Hematopoietic multipotent progenitor cell treated with erythropoietin and hydrocortisone succinate and interleukin-3 and kit ligand, for 17 days (in vitro differentiated cells): ENCODE measurements around the gene ARHGAP31.
"Not testable (repeated sequence)": the region's sequence is repeated elsewhere in the genome, so short reads cannot be mapped to it uniquely, and the experiment has no call there.

Experiments used
- DNase-seq: peaks from one replicate; pipeline ENCODE4 v3.0.0-alpha.2; 2015; ENCODE audit warnings: low spot score

ARHGAP31 gene

DNA sequence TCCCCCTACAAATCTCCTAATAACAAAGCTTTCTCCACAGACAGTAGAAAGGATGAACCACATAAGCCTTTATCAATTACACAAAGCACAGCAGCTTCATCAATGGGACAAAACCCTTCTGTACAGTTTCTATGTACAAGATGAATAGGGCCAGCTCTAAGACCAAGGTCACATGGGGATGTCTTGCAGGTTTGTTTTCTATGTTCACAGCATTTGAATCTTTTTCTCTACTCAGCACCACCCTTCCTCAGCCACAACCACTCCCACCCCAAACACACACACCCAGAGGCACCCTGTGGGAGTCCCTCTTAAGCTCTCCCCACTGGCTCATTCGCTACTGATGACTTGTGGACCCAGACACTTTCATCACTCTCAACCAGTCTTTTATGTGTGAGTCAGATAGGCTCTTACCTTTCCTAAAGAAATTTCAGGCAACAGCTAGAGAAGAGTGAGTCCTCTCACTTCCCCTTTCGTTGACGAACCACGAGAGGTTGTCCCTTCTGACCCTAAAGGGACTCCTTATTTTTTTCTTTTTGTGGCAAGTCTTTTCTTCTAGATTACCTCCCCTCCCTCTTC is 57.9 kb downstream of the ARHGAP31 start:
- no peak for DNase-seq

DNA sequence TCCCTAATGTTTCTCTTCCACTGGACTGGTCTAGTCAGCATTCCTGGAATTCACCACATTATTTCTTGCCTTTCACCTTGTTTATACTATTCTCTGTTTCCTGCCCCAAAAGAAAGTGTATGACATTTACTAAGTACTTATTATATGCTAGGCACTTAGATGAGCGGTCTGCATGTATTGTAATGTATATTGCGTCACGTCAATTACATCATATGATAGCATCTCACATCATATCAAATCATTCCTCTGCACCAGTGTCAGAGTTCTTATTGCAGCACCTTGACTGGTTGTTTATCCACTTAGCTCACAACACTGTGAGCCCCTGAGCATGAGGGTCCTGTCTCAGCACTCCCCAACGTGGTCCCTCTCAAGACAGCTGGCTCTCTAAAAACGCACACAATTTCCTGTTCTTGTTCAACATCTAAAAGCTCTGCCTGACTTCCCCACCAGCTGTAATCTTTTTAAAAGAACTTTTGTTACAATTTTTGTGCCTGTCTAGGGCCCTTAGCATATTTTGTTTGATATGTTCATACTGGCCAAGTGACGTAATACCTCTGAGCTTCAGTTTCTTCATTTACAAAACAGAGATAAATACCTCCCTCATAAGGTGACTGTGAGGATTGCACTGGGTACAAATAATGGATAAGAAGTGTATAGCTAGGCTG is 58.8 kb downstream of the ARHGAP31 start:
- DNase-seq, result no peak

GRCh38 chr3:119355608-119356007 is 61.4 kb downstream of the ARHGAP31 start:
- DNase-seq, result not testable (repeated sequence)

DNA sequence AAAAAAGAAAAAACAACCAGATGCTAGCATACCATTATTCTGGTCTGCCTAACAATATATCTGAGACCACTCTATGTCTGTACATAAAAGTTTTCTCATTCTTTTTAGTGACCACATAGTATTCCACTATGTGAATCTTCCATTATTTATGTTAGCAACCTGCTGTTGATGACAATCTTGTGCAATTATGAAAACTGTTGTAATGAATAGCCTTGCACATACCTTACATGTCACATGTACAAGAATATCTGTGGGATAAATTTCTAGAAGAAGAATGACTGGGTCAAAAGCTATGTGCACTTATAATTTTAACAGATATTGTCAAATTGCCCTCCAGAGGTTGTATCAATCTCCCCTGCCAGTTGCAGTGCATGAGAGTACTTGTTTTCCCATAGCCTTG is 62.5 kb downstream of the ARHGAP31 start:
- DNase-seq, result no peak

GRCh38 chr3:119357190-119357589 is 63.0 kb downstream of the ARHGAP31 start:
- no peak for DNase-seq

DNA sequence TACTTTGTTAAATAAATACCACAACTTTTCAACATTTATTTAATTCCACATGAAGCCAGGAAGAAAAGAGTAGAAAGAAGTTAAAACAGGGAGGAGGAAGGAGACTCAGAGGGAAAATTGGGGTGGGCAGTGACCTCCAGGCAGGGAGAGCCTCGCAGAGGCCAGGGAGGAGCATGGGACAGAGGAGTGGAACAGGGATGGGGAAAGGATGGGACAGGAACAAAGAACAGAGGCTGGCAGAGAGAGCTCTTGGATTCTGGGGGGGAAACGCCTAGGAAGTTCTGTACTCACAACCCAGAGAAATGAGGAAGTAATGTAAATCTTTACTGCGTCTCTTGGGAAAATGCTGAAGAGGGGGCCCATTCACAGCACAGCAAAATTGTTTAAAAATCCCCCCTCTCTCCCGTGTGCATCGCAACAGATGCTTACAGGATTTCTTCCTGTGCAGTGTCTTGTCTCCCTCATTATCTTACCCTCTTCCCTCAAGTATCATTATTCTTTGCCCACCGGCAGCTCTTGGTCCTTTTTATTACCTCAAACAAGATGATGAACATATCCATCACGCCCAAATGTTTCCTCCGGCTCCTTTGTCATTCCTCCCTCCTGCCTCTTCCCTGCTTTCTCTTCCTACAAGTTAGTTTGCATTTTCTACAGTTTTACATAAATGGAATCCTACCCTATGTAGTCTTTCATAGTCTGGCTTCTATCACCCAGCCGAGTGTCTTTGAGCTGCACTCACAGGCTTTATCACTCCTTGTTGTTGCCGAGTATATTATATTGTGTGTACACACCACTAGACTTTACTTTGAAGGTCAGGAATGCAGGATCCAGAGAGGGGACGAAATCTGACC is 65.5 kb downstream of the ARHGAP31 start:
- DNase-seq, result no peak

DNA sequence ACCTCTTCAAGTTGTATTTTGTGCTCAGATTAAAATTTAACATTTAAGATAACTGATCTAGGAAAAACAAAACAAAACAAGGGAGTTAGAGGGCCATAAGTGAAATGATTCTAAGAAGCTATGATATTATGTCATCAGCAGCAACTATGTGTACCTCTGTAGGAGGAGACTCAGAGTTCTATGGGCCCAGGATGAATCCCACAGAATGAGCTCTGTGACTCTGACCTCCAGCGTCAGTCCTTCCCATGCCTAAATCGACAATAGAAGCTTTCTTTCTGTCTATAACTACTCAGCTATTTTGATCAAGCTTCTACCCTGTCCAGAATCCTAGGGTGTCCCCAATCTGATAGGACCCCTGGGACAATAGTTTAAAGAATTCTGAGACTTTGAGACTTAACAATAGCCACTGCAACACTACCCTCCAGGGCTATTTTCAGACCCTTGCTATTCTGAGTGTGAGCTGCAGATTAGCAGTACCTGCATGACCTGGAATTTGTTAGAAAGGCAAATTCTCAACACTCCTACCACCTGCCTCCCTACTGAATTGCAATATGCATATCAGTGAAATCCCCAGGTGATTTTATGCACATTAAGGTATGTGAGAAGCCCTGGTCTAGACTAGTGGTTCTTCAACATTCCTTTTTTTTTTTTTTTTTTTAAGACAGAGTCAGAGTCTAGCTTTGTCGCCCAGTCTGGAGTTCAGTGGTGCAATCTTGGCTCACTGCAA is 66.7 kb downstream of the ARHGAP31 start:
- no peak for DNase-seq

DNA sequence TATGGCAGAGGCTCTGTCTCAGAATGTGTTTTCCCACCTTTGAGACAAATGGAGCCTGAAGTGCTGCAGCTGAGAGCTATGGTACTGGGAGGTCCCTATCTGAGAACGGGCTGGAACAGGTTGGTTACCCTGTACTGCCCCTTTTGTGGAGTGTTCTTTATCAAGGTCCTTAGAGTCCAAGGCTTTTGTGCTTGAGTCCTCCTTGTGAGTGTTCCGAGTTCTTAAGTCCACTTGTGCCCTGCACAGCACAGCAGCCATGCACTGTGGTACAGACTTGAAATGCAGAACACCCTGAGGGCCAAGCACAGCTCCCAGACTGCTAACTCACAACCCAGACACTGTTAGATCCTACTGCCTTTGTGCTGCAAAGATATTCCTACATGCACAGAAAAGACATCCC is 67.8 kb downstream of the ARHGAP31 start:
- no peak for DNase-seq

DNA sequence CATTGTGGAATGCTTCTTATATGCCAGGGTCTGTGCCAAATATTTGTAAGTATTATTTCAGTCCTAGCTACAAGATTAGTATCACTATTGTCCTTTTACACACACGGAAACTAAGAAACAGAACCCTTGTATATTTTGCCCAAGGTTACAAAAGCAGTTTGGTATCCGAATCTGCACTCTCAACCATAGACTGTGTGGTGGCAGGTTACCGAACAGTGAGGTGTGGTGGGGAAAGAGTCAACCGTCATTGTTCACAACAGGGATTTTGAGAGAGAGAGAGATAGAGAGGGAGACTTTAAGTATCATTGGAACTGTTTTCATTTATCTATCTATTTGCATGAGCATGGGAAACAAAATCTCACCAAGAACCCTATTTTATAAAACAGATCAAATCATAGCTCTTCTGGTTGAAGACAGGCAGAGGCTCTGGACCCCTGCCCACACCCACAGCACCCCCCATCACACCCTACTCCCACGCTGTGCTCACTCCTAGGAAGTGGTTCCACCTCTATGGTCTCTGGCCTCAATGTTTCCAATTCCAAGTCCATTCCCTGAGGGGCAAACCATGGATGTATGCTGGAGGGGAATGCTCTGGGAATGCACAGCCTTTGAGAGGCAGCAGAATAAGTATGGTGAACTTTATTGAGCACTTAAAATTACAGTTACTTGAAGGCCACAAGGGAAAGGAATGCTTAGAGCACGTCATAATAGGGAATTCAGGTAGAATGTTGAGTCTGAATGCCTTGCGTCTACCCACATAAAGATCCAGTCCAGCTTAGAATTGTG is 69.0 kb downstream of the ARHGAP31 start:
- DNase-seq, result no peak

- no peak for DNase-seq
Measured at GRCh38 chr3:119364401-119364800, 70.2 kb downstream of the ARHGAP31 start.

- no peak for DNase-seq
Measured at GRCh38 chr3:119365418-119365817, 71.2 kb downstream of the ARHGAP31 start.

GRCh38 chr3:119367000-119367399 is 72.8 kb downstream of the ARHGAP31 start:
- no peak for DNase-seq

DNA sequence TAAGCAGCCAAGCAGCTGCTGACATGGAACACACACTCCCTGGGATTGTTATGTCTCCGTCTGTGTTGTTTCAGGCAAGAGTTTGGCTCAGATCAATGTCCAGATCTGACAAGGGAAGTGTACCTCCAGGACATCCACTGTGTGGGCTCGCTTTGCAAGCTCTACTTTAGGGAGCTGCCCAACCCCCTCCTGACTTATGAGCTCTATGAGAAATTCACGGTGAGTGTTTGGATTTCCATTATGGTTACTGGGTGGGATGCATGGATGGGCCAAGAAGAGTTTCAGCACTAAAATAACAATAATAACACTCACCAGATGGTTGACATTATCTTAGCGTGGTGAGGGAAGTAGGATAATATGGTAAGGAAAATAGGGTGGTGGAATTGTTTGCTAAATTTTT is 74.1 kb downstream of the ARHGAP31 start:
- no peak for DNase-seq

- not testable (repeated sequence) for DNase-seq
Measured at GRCh38 chr3:119371786-119372185, 77.6 kb downstream of the ARHGAP31 start.

DNA sequence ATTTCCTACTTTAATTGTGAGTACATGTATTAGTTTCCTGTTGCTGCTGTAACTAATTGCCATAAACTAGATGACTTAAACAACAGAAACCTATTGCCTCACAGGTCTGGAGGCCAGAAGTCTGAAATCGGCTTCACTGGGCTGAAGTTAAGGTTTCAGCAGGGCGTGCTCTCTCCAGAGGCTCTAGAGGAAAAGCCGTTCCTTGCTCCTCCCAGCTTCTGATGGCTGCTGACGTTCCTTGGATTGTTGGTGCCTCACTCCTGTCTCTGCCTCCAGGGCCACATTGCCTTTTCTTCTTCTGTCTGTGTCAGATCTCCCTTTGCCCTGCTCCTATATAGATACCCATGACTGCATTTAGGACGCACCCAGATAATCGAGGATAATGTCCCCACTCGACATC is 80.9 kb downstream of the ARHGAP31 start:
- no peak for DNase-seq

- no peak for DNase-seq
Measured at GRCh38 chr3:119375510-119375909, 81.3 kb downstream of the ARHGAP31 start.

DNA sequence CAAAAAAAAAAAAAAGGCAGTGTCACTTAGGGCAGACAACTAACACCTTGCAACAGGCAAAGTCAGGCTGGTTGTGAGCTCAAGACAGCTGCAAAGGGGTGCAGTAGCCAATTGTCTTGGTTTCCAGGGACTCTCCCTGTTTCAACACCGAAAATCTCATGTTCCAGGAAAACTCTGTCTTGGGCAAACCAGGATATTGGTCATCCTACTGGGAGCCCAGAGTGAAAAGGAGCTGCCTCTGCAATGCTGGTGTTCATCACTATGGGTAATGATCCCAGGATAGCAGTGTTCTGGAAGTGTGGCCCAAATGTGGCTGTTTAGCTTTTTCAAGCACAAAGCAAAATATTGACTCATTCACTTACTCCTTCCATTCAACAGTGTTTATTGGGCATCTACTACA is 82.6 kb downstream of the ARHGAP31 start:
- no peak for DNase-seq

DNA sequence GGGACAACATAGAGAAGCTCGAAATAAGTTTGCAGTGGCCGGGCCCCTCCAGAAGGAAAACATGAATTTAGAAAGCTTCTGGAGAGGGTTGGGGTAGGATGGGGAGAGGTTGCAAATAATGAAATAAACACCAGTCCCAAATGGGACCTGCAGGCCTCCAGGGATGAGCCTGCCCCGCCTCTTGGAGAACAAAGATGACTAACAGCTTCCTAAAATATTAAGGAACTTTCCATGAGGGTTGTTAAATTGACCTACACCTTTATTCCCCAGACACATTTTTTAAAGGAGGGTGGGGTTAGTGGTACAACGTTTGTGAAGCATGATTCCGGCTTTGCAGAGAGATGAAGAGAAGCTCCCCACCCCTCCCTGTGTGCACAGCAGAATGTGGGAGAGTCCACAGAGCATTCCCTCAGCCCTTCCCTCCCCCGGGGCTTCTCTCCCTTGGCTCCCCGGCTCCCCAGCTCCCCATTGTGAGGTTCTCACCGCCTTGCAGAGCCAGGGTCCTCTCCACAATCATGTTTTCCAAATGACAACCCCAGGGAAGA is 84.1 kb downstream of the ARHGAP31 start:
- DNase-seq, result no peak

GRCh38 chr3:119380697-119381096 is 86.5 kb downstream of the ARHGAP31 start:
- DNase-seq, result peak; percentile 10

GRCh38 chr3:119382134-119382533 is 88.0 kb downstream of the ARHGAP31 start:
- no peak for DNase-seq

- no peak for DNase-seq
Measured at GRCh38 chr3:119388577-119388976, 94.4 kb downstream of the ARHGAP31 start.
